GM18526 (cell line): ENCODE data around the gene WNT2.

ENCODE experiments used
- POLR2A ChIP-seq: IDR thresholded peaks from 3 replicates; pipeline ENCODE4 v1.6.1; 2011; ENCODE audit not compliant: insufficient read length; ENCODE audit errors: extremely low read depth

The WNT2 gene

GRCh38 chr7:117249696-117250095 is 73.2 kb downstream of the WNT2 start:
- no peak for TF ChIP-seq POLR2A

- no peak for TF ChIP-seq POLR2A
Observed at GRCh38 chr7:117248829-117249228, 74.0 kb downstream of the WNT2 start.

- TF ChIP-seq POLR2A: no peak
Observed at GRCh38 chr7:117247809-117248208, 75.0 kb downstream of the WNT2 start.

GRCh38 chr7:117243390-117243789 is 79.5 kb downstream of the WNT2 start:
- TF ChIP-seq POLR2A: no peak

- TF ChIP-seq POLR2A: no peak
Observed at GRCh38 chr7:117241088-117241487, 81.8 kb downstream of the WNT2 start.

- TF ChIP-seq POLR2A: no peak
Observed at GRCh38 chr7:117238937-117239336, 83.9 kb downstream of the WNT2 start.

- no peak for TF ChIP-seq POLR2A
Observed at GRCh38 chr7:117238472-117238871, 84.4 kb downstream of the WNT2 start.

- no peak for TF ChIP-seq POLR2A
Observed at GRCh38 chr7:117237646-117238045, 85.2 kb downstream of the WNT2 start.

GRCh38 chr7:117231047-117231359 is 91.9 kb downstream of the WNT2 start:
- TF ChIP-seq POLR2A: no peak

- no peak for TF ChIP-seq POLR2A
Observed at GRCh38 chr7:117230276-117231046, 92.4 kb downstream of the WNT2 start.

- TF ChIP-seq POLR2A: no peak
Observed at GRCh38 chr7:117229350-117229749, 93.5 kb downstream of the WNT2 start.

GRCh38 chr7:117227091-117227490 is 95.8 kb downstream of the WNT2 start:
- TF ChIP-seq POLR2A: no peak

- no peak for TF ChIP-seq POLR2A
Observed at GRCh38 chr7:117225536-117225935, 97.3 kb downstream of the WNT2 start.
